NB4 (cell line): Measurements from ENCODE around the gene PATJ.

Experiments used
- DNase-seq: peaks from one replicate; pipeline ENCODE4 v3.0.0; 2010; ENCODE audit warnings: low read depth
- H3K4me3 ChIP-seq: one replicate; pipeline ENCODE4 v1.5.1; 2011; ENCODE audit warnings: mild to moderate bottlenecking, low read depth, low read length, moderate library complexity
- CTCF ChIP-seq: IDR thresholded peaks from one replicate; pipeline ENCODE4 v1.5.1; 2012; ENCODE audit warnings: low read depth, low read length
- MAX ChIP-seq: IDR thresholded peaks from 2 replicates; pipeline ENCODE4 v1.6.1; 2011; ENCODE audit warnings: low read depth, low read length
- MYC ChIP-seq: IDR thresholded peaks from 2 replicates; pipeline ENCODE4 v1.6.1; 2011; ENCODE audit warnings: low read depth, low read length
- POLR2A ChIP-seq: IDR thresholded peaks from 2 replicates; pipeline ENCODE4 v1.6.1; 2011; ENCODE audit warnings: mild to moderate bottlenecking; ENCODE audit not compliant: insufficient read length; ENCODE audit errors: extremely low read depth

The PATJ gene

GRCh38 chr1:62011006-62011405 lies 268.7 kb downstream of the PATJ start:
- DNase-seq: no peak
- no peak overlapping the region for H3K4me3 ChIP-seq
- TF ChIP-seq POLR2A: no peak
- no peak for TF ChIP-seq CTCF
- no peak for TF ChIP-seq MAX
- TF ChIP-seq MYC: no peak

GRCh38 chr1:62012095-62012494 lies 269.8 kb downstream of the PATJ start:
- TF ChIP-seq MAX (no peak), CTCF (no peak), MYC (no peak), POLR2A (no peak)
- DNase-seq: no peak
- H3K4me3 ChIP-seq: no peak overlapping the region

- TF ChIP-seq POLR2A (no peak), CTCF (no peak), MYC (no peak), MAX (no peak)
- no peak for DNase-seq
- no peak overlapping the region for H3K4me3 ChIP-seq
Measured at GRCh38 chr1:62012836-62013235, 270.6 kb downstream of the PATJ start.

- TF ChIP-seq MAX (no peak), MYC (no peak), CTCF (no peak), POLR2A (no peak)
- DNase-seq: no peak
Measured at GRCh38 chr1:62013264-62013663, 271.0 kb downstream of the PATJ start.

GRCh38 chr1:62022382-62022983 lies 280.2 kb downstream of the PATJ start:
- DNase-seq: no peak
- TF ChIP-seq POLR2A (no peak), CTCF (no peak)
- no peak overlapping the region for H3K4me3 ChIP-seq

More at GRCh38 chr1:62013264-62013663, 271.0 kb downstream of the PATJ start:
- H3K4me3 ChIP-seq: no peak overlapping the region

GRCh38 chr1:62024690-62025089 lies 282.4 kb downstream of the PATJ start:
- TF ChIP-seq CTCF (no peak), MAX (no peak), MYC (no peak), POLR2A (no peak)
- no peak overlapping the region for H3K4me3 ChIP-seq
- no peak for DNase-seq
